Stimulated activated CD4-positive, alpha-beta T cell treated with anti-CD3 and anti-CD28 coated beads, Interleukin-4, amount 100 ng/mL, for 24 hours (primary cell): ENCODE data around the gene FXR1.
"Not testable (repeated sequence)": the region's sequence is repeated elsewhere in the genome, so short reads cannot be mapped to it uniquely, and the experiment has no call there.

Experiments
- DNase-seq: peaks from one replicate; pipeline ENCODE4 v3.0.0-alpha.2; 2020

Gene FXR1

GRCh38 chr3:180912304-180913296 is at the start of gene FXR1:
Gene FXR1 (plus strand): TSS chr3:180912670. CDS start chr3:180912686, 16 bp downstream.
- DNase-seq, result peak; percentile 92

GRCh38 chr3:180870008-180870699 is 42.3 kb upstream of the FXR1 start:
- DNase-seq, result no peak

GRCh38 chr3:180871901-180872300 is 40.6 kb upstream of the FXR1 start:
- DNase-seq, result no peak

GRCh38 chr3:180872430-180872829 is 40.0 kb upstream of the FXR1 start:
- DNase-seq, result not testable (repeated sequence)

GRCh38 chr3:180875124-180875698 is 37.3 kb upstream of the FXR1 start:
- no peak for DNase-seq

- no peak for DNase-seq
Observed at GRCh38 chr3:180881065-180881801, 31.2 kb upstream of the FXR1 start.

- DNase-seq, result no peak
Observed at GRCh38 chr3:180882115-180882514, 30.4 kb upstream of the FXR1 start.

GRCh38 chr3:180888992-180889560 is 23.4 kb upstream of the FXR1 start:
- no peak for DNase-seq

- DNase-seq, result no peak
Observed at GRCh38 chr3:180898572-180898971, 13.9 kb upstream of the FXR1 start.

GRCh38 chr3:180909369-180910127 is 2.9 kb upstream of the FXR1 start:
- DNase-seq, result no peak

GRCh38 chr3:180910823-180911222 is 1.6 kb upstream of the FXR1 start:
- no peak for DNase-seq

GRCh38 chr3:180911876-180912303 is 580 bp upstream of the FXR1 start:
- DNase-seq, result no peak

- no peak for DNase-seq
Observed at GRCh38 chr3:180913581-180914404, 1.3 kb downstream of the FXR1 start.

- no peak for DNase-seq
Observed at GRCh38 chr3:180918542-180918941, 6.1 kb downstream of the FXR1 start.

- no peak for DNase-seq
Observed at GRCh38 chr3:180922242-180922641, 9.8 kb downstream of the FXR1 start.

- no peak for DNase-seq
Observed at GRCh38 chr3:180923561-180923960, 11.1 kb downstream of the FXR1 start.

- DNase-seq, result no peak
Observed at GRCh38 chr3:180926526-180926925, 14.1 kb downstream of the FXR1 start.

GRCh38 chr3:180929376-180929775 is 16.9 kb downstream of the FXR1 start:
- DNase-seq, result no peak

- no peak for DNase-seq
Observed at GRCh38 chr3:180930526-180930925, 18.1 kb downstream of the FXR1 start.

- no peak for DNase-seq
Observed at GRCh38 chr3:180932819-180933218, 20.3 kb downstream of the FXR1 start.

GRCh38 chr3:180934638-180935037 is 22.2 kb downstream of the FXR1 start:
- DNase-seq, result no peak
